Right lobe of liver (tissue), 4 donors: Measurements from ENCODE around the gene ETS2.

Experiments
- POLR2A ChIP-seq: fragments of 450-650 bp; IDR thresholded peaks from one replicate; pipeline ENCODE4 v1.6.1; 2017; ENCODE audit warnings: antibody characterized with exemption, mild to moderate bottlenecking
- TF ChIP-seq, protein P1 (sequence below), 4 donors: fragments of 200-600 bp in 3 of 4; fragments of 450-650 bp in 1 of 4; IDR thresholded peaks; one replicate each; pipeline versions ENCODE4 v1.5.1 to v1.8.0; 2016 to 2022; ENCODE audit warnings: antibody characterized with exemption in 4 of 4, mild to moderate bottlenecking in 2 of 4
- donor health status: DM: no; HTN: no; CAD: no.
- donor health status: DM: no; HTN: no; CAD: no.
- donor health status: DM: no; HTN: yes; CAD: no.

- no peak for TF ChIP-seq POLR2A
- TF ChIP-seq, protein P1, sequence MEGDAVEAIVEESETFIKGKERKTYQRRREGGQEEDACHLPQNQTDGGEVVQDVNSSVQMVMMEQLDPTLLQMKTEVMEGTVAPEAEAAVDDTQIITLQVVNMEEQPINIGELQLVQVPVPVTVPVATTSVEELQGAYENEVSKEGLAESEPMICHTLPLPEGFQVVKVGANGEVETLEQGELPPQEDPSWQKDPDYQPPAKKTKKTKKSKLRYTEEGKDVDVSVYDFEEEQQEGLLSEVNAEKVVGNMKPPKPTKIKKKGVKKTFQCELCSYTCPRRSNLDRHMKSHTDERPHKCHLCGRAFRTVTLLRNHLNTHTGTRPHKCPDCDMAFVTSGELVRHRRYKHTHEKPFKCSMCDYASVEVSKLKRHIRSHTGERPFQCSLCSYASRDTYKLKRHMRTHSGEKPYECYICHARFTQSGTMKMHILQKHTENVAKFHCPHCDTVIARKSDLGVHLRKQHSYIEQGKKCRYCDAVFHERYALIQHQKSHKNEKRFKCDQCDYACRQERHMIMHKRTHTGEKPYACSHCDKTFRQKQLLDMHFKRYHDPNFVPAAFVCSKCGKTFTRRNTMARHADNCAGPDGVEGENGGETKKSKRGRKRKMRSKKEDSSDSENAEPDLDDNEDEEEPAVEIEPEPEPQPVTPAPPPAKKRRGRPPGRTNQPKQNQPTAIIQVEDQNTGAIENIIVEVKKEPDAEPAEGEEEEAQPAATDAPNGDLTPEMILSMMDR (IDR thresholded peaks at IDR 0.05), result no peak
Observed at GRCh38 chr21:38794978-38795377, 10.8 kb upstream of the ETS2 start.
